Activated T-helper 1 cell treated with anti-CD3 and anti-CD28 coated beads, Interleukin-12 subunit alpha, Interleukin-12 subunit beta, Interleukin-2, Interleukin-4 antibody, amounts not matched to agents 30 ng/mL and 10 ng/mL and 1 ng/mL, durations not matched to agents 14 hours and 24 hours and 36 hours (primary cell): Measurements from ENCODE around the gene KCNA2. TPM values are rescaled to one million over a fixed set of nuclear protein-coding genes. Genes with fewer than 3 reads are reported as not detected.

ENCODE experiments used
- DNase-seq: peaks from one replicate; pipeline ENCODE4 v3.0.0; 2021; ENCODE audit warnings: low spot score
- H3K27ac Mint-ChIP-seq: one replicate; pipeline ENCODE4 v1.8.0; 2021; ENCODE audit warnings: mild to moderate bottlenecking, mixed read lengths
- H3K27me3 Mint-ChIP-seq: one replicate; pipeline ENCODE4 v1.8.0; 2022; ENCODE audit warnings: mild to moderate bottlenecking, moderate library complexity, mixed read lengths; ENCODE audit not compliant: insufficient read depth
- H3K36me3 Mint-ChIP-seq: one replicate; pipeline ENCODE4 v1.8.0; 2021; ENCODE audit warnings: low read depth, mixed read lengths
- H3K4me1 Mint-ChIP-seq: one replicate; pipeline ENCODE4 v1.8.0; 2021; ENCODE audit warnings: low read depth, mixed read lengths
- H3K4me3 Mint-ChIP-seq: one replicate; pipeline ENCODE4 v1.8.0; 2021; ENCODE audit warnings: mild to moderate bottlenecking, moderate library complexity, mixed read lengths
- H3K9me3 Mint-ChIP-seq: one replicate; pipeline ENCODE4 v1.8.0; 2021; ENCODE audit warnings: mixed read lengths
- intact Hi-C: fragments of 100-400 bp; cut with micrococcal nuclease; formaldehyde crosslinking; loops from one replicate; pipeline ENCODE4 v1.15.1; 2024
- total RNA-seq: library from RNA; stranded (reverse); gene quantifications from 2 replicates; pipeline ENCODE4 v1.2.3, GENCODE V29; 2022

The KCNA2 gene
- total RNA-seq, 1 donor from 2014 or later, result 1.7 TPM

GRCh38 chr1:110636149-110636935 is 30.2 kb upstream of the KCNA2 start:
- Mint-ChIP-seq H3K9me3 (peaks cover 6% of the 10 kb centered on the region), H3K27me3 (no peaks in the 10 kb centered on the region), H3K27ac (peak overlapping the region; percentile 94), H3K36me3 (peaks cover 17% of the 10 kb centered on the region), H3K4me3 (peak overlapping the region; percentile 76), H3K4me1 (peaks cover 77% of the 10 kb centered on the region)
- no peak for DNase-seq
- intact Hi-C loops, result loop anchor here (10.0 kb wide), 1 partner anchor 302 kb away; the partner anchor contains the start of gene RBM15

- intact Hi-C loops, result loop anchor here (1.0 to 10.0 kb wide), 2 partner anchors 37 to 301 kb away; partner anchors contain the start of gene RBM15
- peak overlapping the region; percentile 76 for H3K4me3 Mint-ChIP-seq
- peaks cover 71% of the 10 kb centered on the region for H3K4me1 Mint-ChIP-seq
- peaks cover 15% of the 10 kb centered on the region for H3K36me3 Mint-ChIP-seq
- H3K27me3 Mint-ChIP-seq, result no peaks in the 10 kb centered on the region
- peak overlapping the region; percentile 94 for H3K27ac Mint-ChIP-seq
- H3K9me3 Mint-ChIP-seq, result peaks cover 5% of the 10 kb centered on the region
- no peak for DNase-seq
Observed at GRCh38 chr1:110635434-110635833, 29.3 kb upstream of the KCNA2 start.

GRCh38 chr1:110634455-110635311 is 28.5 kb upstream of the KCNA2 start:
- intact Hi-C loops, result loop anchor here (1.0 to 10.0 kb wide), 2 partner anchors 38 to 300 kb away; partner anchors contain the start of gene RBM15
- Mint-ChIP-seq H3K9me3 (no peaks in the 10 kb centered on the region), H3K27ac (peak overlapping the region; percentile 94), H3K36me3 (peaks cover 9% of the 10 kb centered on the region), H3K27me3 (no peaks in the 10 kb centered on the region), H3K4me3 (peak overlapping the region; percentile 76), H3K4me1 (peaks cover 65% of the 10 kb centered on the region)
- DNase-seq, result peak; percentile 71

- Mint-ChIP-seq H3K27me3 (no peaks in the 10 kb centered on the region), H3K27ac (peak overlapping the region; percentile 94), H3K4me1 (peaks cover 64% of the 10 kb centered on the region), H3K4me3 (peak overlapping the region; percentile 76), H3K36me3 (peaks cover 8% of the 10 kb centered on the region), H3K9me3 (no peaks in the 10 kb centered on the region)
- intact Hi-C loops, result loop anchor here (10.0 kb wide), 1 partner anchor 299 kb away; the partner anchor contains the start of gene RBM15
- DNase-seq, result no peak
Observed at GRCh38 chr1:110634086-110634454, 27.9 kb upstream of the KCNA2 start.

GRCh38 chr1:110633646-110634030 is 27.5 kb upstream of the KCNA2 start:
- no peaks in the 10 kb centered on the region for H3K27me3 Mint-ChIP-seq
- H3K36me3 Mint-ChIP-seq, result peaks cover 7% of the 10 kb centered on the region
- H3K4me1 Mint-ChIP-seq, result peaks cover 64% of the 10 kb centered on the region
- H3K4me3 Mint-ChIP-seq, result peak overlapping the region; percentile 76
- intact Hi-C loops, result loop anchor here (10.0 kb wide), 1 partner anchor 299 kb away; the partner anchor contains the start of gene RBM15
- no peaks in the 10 kb centered on the region for H3K9me3 Mint-ChIP-seq
- H3K27ac Mint-ChIP-seq, result peak overlapping the region; percentile 94
- DNase-seq, result no peak

- H3K27ac Mint-ChIP-seq, result no peak overlapping the region
- peaks cover 9% of the 10 kb centered on the region for H3K36me3 Mint-ChIP-seq
- no peak for DNase-seq
- peaks cover 65% of the 10 kb centered on the region for H3K4me1 Mint-ChIP-seq
- H3K9me3 Mint-ChIP-seq, result peaks cover 3% of the 10 kb centered on the region
- no peaks in the 10 kb centered on the region for H3K27me3 Mint-ChIP-seq
- intact Hi-C loops, result loop anchor here (1.0 to 10.0 kb wide), 6 partner anchors 13 to 297 kb away; partner anchors contain the start of gene RBM15
- no peak overlapping the region for H3K4me3 Mint-ChIP-seq
Observed at GRCh38 chr1:110631836-110632620, 25.9 kb upstream of the KCNA2 start.

- intact Hi-C loops, result loop anchor here (1.0 to 10.0 kb wide), 7 partner anchors 12 to 296 kb away; partner anchors contain the start of gene RBM15
- Mint-ChIP-seq H3K27me3 (no peaks in the 10 kb centered on the region), H3K36me3 (peaks cover 16% of the 10 kb centered on the region), H3K4me1 (peaks cover 67% of the 10 kb centered on the region), H3K27ac (no peak overlapping the region), H3K4me3 (no peak overlapping the region), H3K9me3 (peaks cover 3% of the 10 kb centered on the region)
- peak; percentile 84 for DNase-seq
Observed at GRCh38 chr1:110630839-110631663, 24.9 kb upstream of the KCNA2 start.

GRCh38 chr1:110628323-110629105 is 22.4 kb upstream of the KCNA2 start:
- Mint-ChIP-seq H3K27ac (peak overlapping the region; percentile 67), H3K4me3 (peak overlapping the region; percentile 13)
- intact Hi-C loops, result no loop called here

GRCh38 chr1:110627764-110628163 is 21.6 kb upstream of the KCNA2 start:
- intact Hi-C loops, result no loop called here
- H3K27me3 Mint-ChIP-seq, result no peaks in the 10 kb centered on the region
- peaks cover 33% of the 10 kb centered on the region for H3K36me3 Mint-ChIP-seq
- H3K4me1 Mint-ChIP-seq, result peaks cover 55% of the 10 kb centered on the region
- H3K27ac Mint-ChIP-seq, result peak overlapping the region; percentile 67
- no peak overlapping the region for H3K4me3 Mint-ChIP-seq
- peaks cover 11% of the 10 kb centered on the region for H3K9me3 Mint-ChIP-seq
- no peak for DNase-seq

More at GRCh38 chr1:110628323-110629105, 22.4 kb upstream of the KCNA2 start:
- no peak for DNase-seq
- Mint-ChIP-seq H3K4me1 (peaks cover 62% of the 10 kb centered on the region), H3K27me3 (no peaks in the 10 kb centered on the region), H3K9me3 (peaks cover 9% of the 10 kb centered on the region), H3K36me3 (peaks cover 26% of the 10 kb centered on the region)

- no peak for DNase-seq
- Mint-ChIP-seq H3K36me3 (peaks cover 33% of the 10 kb centered on the region), H3K4me1 (peaks cover 55% of the 10 kb centered on the region), H3K4me3 (peak overlapping the region; percentile 13), H3K9me3 (peaks cover 11% of the 10 kb centered on the region), H3K27me3 (no peaks in the 10 kb centered on the region), H3K27ac (peak overlapping the region; percentile 57)
- intact Hi-C loops, result no loop called here
Observed at GRCh38 chr1:110626889-110627288, 20.7 kb upstream of the KCNA2 start.

- H3K27ac Mint-ChIP-seq, result no peak overlapping the region
- intact Hi-C loops, result no loop called here
- peaks cover 8% of the 10 kb centered on the region for H3K9me3 Mint-ChIP-seq
- H3K4me3 Mint-ChIP-seq, result peak overlapping the region; percentile 83
- H3K36me3 Mint-ChIP-seq, result peaks cover 34% of the 10 kb centered on the region
- H3K4me1 Mint-ChIP-seq, result peaks cover 69% of the 10 kb centered on the region
- peaks cover 4% of the 10 kb centered on the region for H3K27me3 Mint-ChIP-seq
- no peak for DNase-seq
Observed at GRCh38 chr1:110620686-110621085, 14.5 kb upstream of the KCNA2 start.
